Activated B cell treated with CpG ODN at 0.5 μM for 24 hours (primary cell): ENCODE results near the gene MTUS2. TPM values are rescaled to one million over a fixed set of nuclear protein-coding genes. Genes with fewer than 3 reads are reported as not detected.

ENCODE experiments used
- ATAC-seq: fragments of 200-7000 bp; cut with Tn5 transposase; one replicate; pipeline ENCODE4 v1.10.0; 2021; ENCODE audit warnings: low read depth, mild to moderate bottlenecking, moderate library complexity
- CTCF ChIA-PET: fragments of 350-600 bp; sonication (Branson Sonifier 250); formaldehyde crosslinking; loops from one replicate; lab custom pipeline; 2021; ENCODE audit warnings: antibody characterized with exemption; lab: Charles Lee
- POLR2A ChIA-PET: fragments of 350-600 bp; sonication (Branson Sonifier 250); formaldehyde crosslinking; loops from one replicate; lab custom pipeline; 2021; ENCODE audit warnings: antibody characterized with exemption; lab: Charles Lee
- DNase-seq: peaks from one replicate; pipeline ENCODE4 v3.0.0; 2022
- H3K27ac Mint-ChIP-seq: one replicate; pipeline ENCODE4 v1.8.0; 2020; ENCODE audit warnings: mixed read lengths
- H3K27me3 Mint-ChIP-seq: one replicate; pipeline ENCODE4 v1.8.0; 2021; ENCODE audit warnings: mixed read lengths
- H3K36me3 Mint-ChIP-seq: one replicate; pipeline ENCODE4 v1.8.0; 2021; ENCODE audit warnings: low read depth, mixed read lengths
- H3K4me1 Mint-ChIP-seq: one replicate; pipeline ENCODE4 v1.8.0; 2021; ENCODE audit warnings: mixed read lengths
- H3K4me3 Mint-ChIP-seq: one replicate; pipeline ENCODE4 v1.8.0; 2020; ENCODE audit warnings: mild to moderate bottlenecking, mixed read lengths
- H3K9me3 Mint-ChIP-seq: one replicate; pipeline ENCODE4 v1.8.0; 2020; ENCODE audit warnings: mixed read lengths
- intact Hi-C: fragments of 100-400 bp; cut with micrococcal nuclease; formaldehyde crosslinking; loops from one replicate; pipeline ENCODE4 v1.15.1; 2024
- total RNA-seq: library from RNA; stranded (reverse); gene quantifications from 2 replicates; pipeline ENCODE4 v1.2.3, GENCODE V29; 2022
- TF ChIP-seq, protein P1 (sequence below): fragments of 200-600 bp; IDR thresholded peaks from one replicate; pipeline ENCODE4 v1.8.0; 2022; ENCODE audit warnings: antibody characterized with exemption, mild to moderate bottlenecking

The MTUS2 gene
- total RNA-seq, 1 donor from 2014 or later, result not detected

DNA sequence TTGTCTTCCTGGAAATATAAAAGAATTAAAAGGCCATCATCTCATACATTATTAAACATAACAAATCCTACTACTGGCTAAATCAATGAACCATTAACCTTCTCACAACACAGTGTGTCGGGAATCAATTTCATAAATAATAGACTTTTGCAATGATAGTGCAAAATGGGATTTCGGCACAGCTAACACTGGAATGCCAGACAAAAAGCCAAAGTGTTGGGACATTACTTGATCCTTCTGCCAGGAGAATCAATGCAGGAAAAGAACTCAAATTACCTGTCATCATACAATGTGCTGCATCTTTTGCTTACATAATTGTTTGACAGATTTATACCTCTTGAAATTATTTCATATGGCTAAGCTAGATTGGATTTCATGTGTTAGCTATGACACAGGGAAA is 334.3 kb downstream of the MTUS2 start:
- CTCF ChIA-PET, result no interaction called here
- intact Hi-C loops, result no loop called here
- POLR2A ChIA-PET, result no interaction called here
- DNase-seq (no peak), ATAC-seq (no peak)
- H3K36me3 Mint-ChIP-seq, result no peaks in the 10 kb centered on the region
- H3K9me3 Mint-ChIP-seq, result peaks cover 10% of the 10 kb centered on the region
- H3K27me3 Mint-ChIP-seq, result peaks cover 8% of the 10 kb centered on the region
- no peak overlapping the region for H3K4me3 Mint-ChIP-seq
- no peaks in the 10 kb centered on the region for H3K4me1 Mint-ChIP-seq
- TF ChIP-seq, protein P1, sequence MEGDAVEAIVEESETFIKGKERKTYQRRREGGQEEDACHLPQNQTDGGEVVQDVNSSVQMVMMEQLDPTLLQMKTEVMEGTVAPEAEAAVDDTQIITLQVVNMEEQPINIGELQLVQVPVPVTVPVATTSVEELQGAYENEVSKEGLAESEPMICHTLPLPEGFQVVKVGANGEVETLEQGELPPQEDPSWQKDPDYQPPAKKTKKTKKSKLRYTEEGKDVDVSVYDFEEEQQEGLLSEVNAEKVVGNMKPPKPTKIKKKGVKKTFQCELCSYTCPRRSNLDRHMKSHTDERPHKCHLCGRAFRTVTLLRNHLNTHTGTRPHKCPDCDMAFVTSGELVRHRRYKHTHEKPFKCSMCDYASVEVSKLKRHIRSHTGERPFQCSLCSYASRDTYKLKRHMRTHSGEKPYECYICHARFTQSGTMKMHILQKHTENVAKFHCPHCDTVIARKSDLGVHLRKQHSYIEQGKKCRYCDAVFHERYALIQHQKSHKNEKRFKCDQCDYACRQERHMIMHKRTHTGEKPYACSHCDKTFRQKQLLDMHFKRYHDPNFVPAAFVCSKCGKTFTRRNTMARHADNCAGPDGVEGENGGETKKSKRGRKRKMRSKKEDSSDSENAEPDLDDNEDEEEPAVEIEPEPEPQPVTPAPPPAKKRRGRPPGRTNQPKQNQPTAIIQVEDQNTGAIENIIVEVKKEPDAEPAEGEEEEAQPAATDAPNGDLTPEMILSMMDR, result no peak
- no peak overlapping the region for H3K27ac Mint-ChIP-seq

DNA sequence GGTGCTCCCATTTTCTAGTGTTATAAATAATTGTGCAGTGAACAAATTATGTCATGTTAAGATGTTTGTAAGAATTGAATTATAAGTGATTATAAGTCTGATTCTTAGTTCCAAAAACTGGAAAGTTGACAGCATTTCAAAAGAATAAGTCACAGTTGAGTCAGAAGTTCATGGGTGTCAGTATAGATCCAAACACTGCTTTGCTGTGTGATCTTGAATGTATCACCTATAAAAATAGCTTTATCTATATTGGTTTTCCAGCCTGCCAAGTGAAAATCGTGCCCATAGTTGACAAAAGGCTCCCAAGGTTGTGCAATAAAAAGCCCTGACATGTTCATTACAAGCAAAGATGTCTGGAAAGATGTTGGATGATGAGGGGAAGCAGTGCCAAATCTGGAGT is 336.0 kb downstream of the MTUS2 start:
- ChIA-PET CTCF (no interaction called here), POLR2A (no interaction called here)
- H3K4me1 Mint-ChIP-seq, result no peaks in the 10 kb centered on the region
- no peaks in the 10 kb centered on the region for H3K36me3 Mint-ChIP-seq
- H3K27me3 Mint-ChIP-seq, result peaks cover 8% of the 10 kb centered on the region
- H3K27ac Mint-ChIP-seq, result no peak overlapping the region
- peaks cover 10% of the 10 kb centered on the region for H3K9me3 Mint-ChIP-seq
- H3K4me3 Mint-ChIP-seq, result no peak overlapping the region
- DNase-seq, result no peak
- intact Hi-C loops, result no loop called here
- ATAC-seq, result no peak
- TF ChIP-seq, protein P1, result no peak

DNA sequence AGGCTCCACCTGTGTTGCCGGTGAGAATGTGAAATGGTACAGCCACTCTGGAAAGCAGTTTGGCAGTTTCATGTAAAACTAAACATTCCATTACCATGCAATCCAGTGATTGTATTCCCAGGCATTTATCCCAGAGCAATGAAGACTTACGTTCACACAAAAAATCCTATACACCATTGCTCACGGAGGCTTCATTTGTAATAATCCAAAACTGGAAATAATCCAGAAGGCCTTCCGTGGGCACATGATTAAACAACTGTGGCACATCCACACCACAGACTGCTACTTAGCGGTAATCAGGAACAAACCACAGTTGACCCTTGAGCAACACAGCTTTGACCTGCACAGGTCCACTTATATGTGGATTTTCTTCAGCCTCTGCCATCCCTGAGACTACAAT is 339.7 kb downstream of the MTUS2 start:
- Mint-ChIP-seq H3K36me3 (no peaks in the 10 kb centered on the region), H3K4me3 (no peak overlapping the region), H3K4me1 (no peaks in the 10 kb centered on the region), H3K9me3 (no peaks in the 10 kb centered on the region), H3K27me3 (peaks cover 2% of the 10 kb centered on the region), H3K27ac (no peak overlapping the region)
- ChIA-PET CTCF (no interaction called here), POLR2A (no interaction called here)
- intact Hi-C loops, result no loop called here
- ATAC-seq, result no peak
- TF ChIP-seq, protein P1, result no peak
- no peak for DNase-seq

DNA sequence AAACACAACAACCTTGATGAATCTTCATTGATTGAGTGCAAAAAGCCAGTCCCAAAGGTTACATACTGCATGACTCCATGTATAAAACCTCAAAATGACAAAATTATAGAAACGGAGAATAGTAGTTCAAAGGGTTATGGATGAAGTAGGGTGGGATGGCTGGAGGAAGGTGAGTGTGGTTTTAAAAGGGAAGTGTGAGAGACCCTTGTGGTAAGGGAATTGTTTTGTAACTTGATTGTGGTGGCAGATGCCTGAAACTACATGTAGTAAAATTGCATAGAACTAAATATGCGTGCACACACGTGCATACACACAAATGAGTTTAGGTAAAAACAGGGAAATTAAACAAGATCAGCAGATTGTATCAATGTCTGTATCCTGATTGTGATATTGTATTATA is 340.7 kb downstream of the MTUS2 start:
- Mint-ChIP-seq H3K36me3 (no peaks in the 10 kb centered on the region), H3K4me3 (no peak overlapping the region), H3K27ac (no peak overlapping the region), H3K4me1 (no peaks in the 10 kb centered on the region), H3K27me3 (peaks cover 4% of the 10 kb centered on the region), H3K9me3 (no peaks in the 10 kb centered on the region)
- no peak for ATAC-seq
- ChIA-PET POLR2A (no interaction called here), CTCF (no interaction called here)
- intact Hi-C loops, result no loop called here
- TF ChIP-seq, protein P1, result no peak
- DNase-seq, result no peak

DNA sequence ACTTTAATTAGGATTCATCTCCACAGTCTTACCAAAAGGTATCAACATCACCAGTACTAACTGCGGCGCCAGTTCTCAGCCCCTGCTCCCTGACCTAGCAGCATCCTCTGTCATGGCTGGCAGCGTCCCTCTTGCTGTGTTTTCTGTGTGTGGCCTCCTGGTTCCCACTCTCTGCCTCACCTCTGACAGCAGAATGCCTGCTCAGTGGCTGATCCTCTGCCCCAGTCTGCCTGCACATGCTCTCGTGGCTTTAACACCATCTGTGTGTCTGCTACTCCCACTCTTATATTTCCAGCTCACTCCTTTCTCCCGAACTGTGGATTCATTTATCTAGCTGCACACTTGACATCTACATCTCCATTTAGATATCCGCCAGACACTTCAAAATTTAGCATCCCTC is 341.5 kb downstream of the MTUS2 start:
- no peak for ATAC-seq
- H3K4me1 Mint-ChIP-seq, result no peaks in the 10 kb centered on the region
- peaks cover 5% of the 10 kb centered on the region for H3K27me3 Mint-ChIP-seq
- TF ChIP-seq, protein P1, result no peak
- ChIA-PET CTCF (no interaction called here), POLR2A (no interaction called here)
- H3K36me3 Mint-ChIP-seq, result no peaks in the 10 kb centered on the region
- no peak overlapping the region for H3K4me3 Mint-ChIP-seq
- H3K27ac Mint-ChIP-seq, result no peak overlapping the region
- DNase-seq, result no peak
- intact Hi-C loops, result no loop called here
- H3K9me3 Mint-ChIP-seq, result no peaks in the 10 kb centered on the region
